GM12878 (cell line): ENCODE results near the gene MXD1. TPM values are rescaled to one million over a fixed set of nuclear protein-coding genes. Genes with fewer than 3 reads are reported as not detected.

ENCODE experiments used
- ATF7 ChIP-seq: fragments of 450-650 bp; IDR thresholded peaks from 2 replicates; pipeline ENCODE4 v1.6.1; 2016; ENCODE audit warnings: low read depth, mild to moderate bottlenecking
- CEBPB ChIP-seq, 2 experiments: fragments of 150-350 bp in 1 of 2; IDR thresholded peaks; 2 replicates each; pipeline ENCODE4 v1.6.1; 2012 to 2014; ENCODE audit warnings: low read depth in 2 of 2, low read length in 2 of 2, borderline replicate concordance in 1 of 2, inconsistent platforms in 1 of 2
- CTCF ChIP-seq, 3 experiments: IDR thresholded peaks in 2 of 3; conservative IDR thresholded peaks in 1 of 3; 2 replicates each; pipeline ENCODE4 v1.5.1; 2011; ENCODE audit warnings: low read depth in 3 of 3, low read length in 3 of 3, mild to moderate bottlenecking in 3 of 3, control low read depth in 2 of 3, moderate library complexity in 2 of 3, inconsistent platforms in 1 of 3, mixed read lengths in 1 of 3; ENCODE audit not compliant: control insufficient read depth in 2 of 3, insufficient read depth in 1 of 3; ENCODE audit errors: extremely low read depth in 1 of 3
- IKZF1 ChIP-seq: fragments of 450-650 bp; conservative IDR thresholded peaks from 2 replicates; pipeline ENCODE4 v1.6.1; 2017; ENCODE audit warnings: antibody characterized with exemption, mild to moderate bottlenecking
- IRF5 ChIP-seq: fragments of 450-650 bp; IDR thresholded peaks from 2 replicates; pipeline ENCODE4 v1.6.1; 2017; ENCODE audit warnings: borderline replicate concordance
- SKIL ChIP-seq: fragments of 450-650 bp; IDR thresholded peaks from 2 replicates; pipeline ENCODE4 v1.6.1; 2017; ENCODE audit warnings: mild to moderate bottlenecking, low read depth, inconsistent platforms; ENCODE audit not compliant: poor library complexity, severe bottlenecking
- SMC3 ChIP-seq: IDR thresholded peaks from 2 replicates; pipeline ENCODE4 v1.6.1; 2011; ENCODE audit warnings: low read length, improper control_type of control experiment, borderline replicate concordance
- SUZ12 ChIP-seq: fragments of 200-600 bp; sonication (generic); IDR thresholded peaks from one replicate; pipeline ENCODE4 v1.6.1; 2018; ENCODE audit warnings: antibody characterized with exemption, mild to moderate bottlenecking; ENCODE audit not compliant: unreplicated experiment
- polyA plus RNA-seq, 11 experiments: library from polyadenylated mRNA; depleted of rRNA in 4 of 11; unstranded in 6 of 11; stranded (reverse) in 5 of 11; fragments of >200 nt; fragmentation: Nextera tagmentation in 4 of 11; fragmentation: Illumina TruSeq in 1 of 11; extraction: Ambion mirVana in 4 of 11; extraction: Trizol in 1 of 11; gene quantifications; 1 replicate in 1 of 11; 2 replicates in 10 of 11; pipeline versions ENCODE4 v1.2.1 to v1.2.3, GENCODE V29; 2011 to 2016; ENCODE audit warnings: inconsistent platforms in 2 of 11, missing spikeins in 2 of 11, low read depth in 1 of 11
- total RNA-seq, 4 experiments: library from RNA; depleted of rRNA in 3 of 4; stranded (reverse); fragments of >200 nt in 3 of 4; fragmentation: Illumina TruSeq in 1 of 4; extraction: Trizol in 1 of 4; gene quantifications; 2 replicates each; pipeline versions ENCODE4 v1.2.1 to v1.2.3, GENCODE V29; 2013 to 2021

The MXD1 gene
- total and polyA plus RNA-seq, 10 of the 15 experiments (the other 5 are each of a cell fraction or from before 2014, with no cell fraction given), result 2.2 to 10.2 (median 3.3) TPM

- no peak for TF ChIP-seq CTCF (IDR thresholded peaks at IDR 0.05 in 2 of 3, conservative IDR thresholded peaks at IDR 0.05 in 1 of 3; ENCODE audit: control insufficient read depth in 2 of 3, extremely low read depth in 1 of 3, insufficient read depth in 1 of 3, low read depth in 3 of 3, low read length in 3 of 3)
- TF ChIP-seq ATF7, result no peak
- no peak for TF ChIP-seq IRF5
- TF ChIP-seq SMC3, result no peak
- no peak for TF ChIP-seq IKZF1
- no peak for TF ChIP-seq CEBPB (IDR thresholded peaks at IDR 0.05; ENCODE audit: borderline replicate concordance in 1 of 2, low read depth in 2 of 2, low read length in 2 of 2)
- TF ChIP-seq SUZ12, result no peak
- TF ChIP-seq SKIL, result no peak
These were observed 7.7 kb upstream of the MXD1 start (continued) for GRCh38 chr2:69907216-69907615.
